Middle frontal gyrus (tissue), 1 donor: ENCODE measurements around the gene BTG4.

ENCODE experiments used
- DNase-seq: peaks from one replicate; pipeline ENCODE4 v3.0.0-alpha.2; 2015; ENCODE audit warnings: low spot score; ENCODE audit errors: extremely low spot score

The BTG4 gene

DNA sequence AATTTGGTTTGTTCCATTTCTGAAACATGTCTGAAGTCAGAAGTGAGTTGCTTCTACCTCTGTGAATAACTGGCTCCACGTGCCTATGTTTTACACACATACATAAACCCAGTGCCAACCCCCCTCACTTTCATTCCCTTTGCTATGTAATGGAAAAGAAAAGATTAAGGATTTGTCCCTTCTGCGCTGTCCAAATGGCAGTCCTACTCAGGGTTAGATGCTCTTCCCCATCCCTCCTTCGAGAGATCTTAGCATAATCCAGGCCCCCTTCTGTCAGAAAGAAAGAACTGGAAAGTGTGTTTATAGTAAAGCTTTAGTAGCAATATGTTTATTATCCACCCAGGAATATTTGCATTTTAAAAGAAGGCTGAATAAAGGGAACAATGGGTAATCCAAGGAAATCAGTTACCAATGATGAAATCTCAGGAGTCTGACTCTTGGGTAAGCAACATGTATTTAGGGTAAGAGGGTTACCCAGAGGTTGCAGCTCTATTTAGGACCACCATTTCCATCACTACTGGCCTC is 25.2 kb upstream of the BTG4 start:
- no peak for DNase-seq

DNA sequence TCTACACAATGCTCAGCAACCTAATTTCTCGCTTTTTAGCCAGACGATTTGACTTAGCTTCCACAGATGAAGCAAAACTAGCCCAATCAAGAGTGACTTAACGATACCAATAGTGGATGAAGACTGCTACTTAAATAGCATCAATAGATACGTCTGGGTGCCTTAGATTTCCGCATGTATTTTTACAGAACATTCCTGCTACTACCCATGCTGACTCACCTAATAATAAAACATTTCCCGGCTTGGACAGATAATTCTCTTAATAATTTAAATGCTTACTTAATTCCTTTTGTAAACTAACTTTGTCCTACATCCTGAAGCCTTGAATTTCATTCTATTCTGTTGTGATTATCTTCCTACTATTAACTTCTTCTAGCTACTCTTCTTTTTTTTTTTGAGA is 23.1 kb upstream of the BTG4 start:
- DNase-seq, result no peak

DNA sequence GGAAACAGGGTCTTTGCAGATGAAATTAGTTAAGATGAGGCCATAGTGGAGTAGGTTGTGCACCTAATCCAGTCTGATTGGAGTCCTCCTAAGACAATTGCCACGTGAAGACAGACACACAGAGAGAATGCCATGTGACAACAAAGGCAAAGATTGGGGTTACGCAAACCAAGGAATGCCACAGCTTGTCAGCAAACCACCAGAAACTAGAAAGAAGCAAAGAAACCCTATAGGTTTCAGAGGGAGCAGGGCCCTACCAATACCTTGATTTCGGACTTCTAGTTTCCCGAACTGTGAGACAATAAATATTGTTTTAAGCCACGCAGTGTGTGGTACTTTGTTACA is 20.2 kb upstream of the BTG4 start:
- DNase-seq, result no peak

DNA sequence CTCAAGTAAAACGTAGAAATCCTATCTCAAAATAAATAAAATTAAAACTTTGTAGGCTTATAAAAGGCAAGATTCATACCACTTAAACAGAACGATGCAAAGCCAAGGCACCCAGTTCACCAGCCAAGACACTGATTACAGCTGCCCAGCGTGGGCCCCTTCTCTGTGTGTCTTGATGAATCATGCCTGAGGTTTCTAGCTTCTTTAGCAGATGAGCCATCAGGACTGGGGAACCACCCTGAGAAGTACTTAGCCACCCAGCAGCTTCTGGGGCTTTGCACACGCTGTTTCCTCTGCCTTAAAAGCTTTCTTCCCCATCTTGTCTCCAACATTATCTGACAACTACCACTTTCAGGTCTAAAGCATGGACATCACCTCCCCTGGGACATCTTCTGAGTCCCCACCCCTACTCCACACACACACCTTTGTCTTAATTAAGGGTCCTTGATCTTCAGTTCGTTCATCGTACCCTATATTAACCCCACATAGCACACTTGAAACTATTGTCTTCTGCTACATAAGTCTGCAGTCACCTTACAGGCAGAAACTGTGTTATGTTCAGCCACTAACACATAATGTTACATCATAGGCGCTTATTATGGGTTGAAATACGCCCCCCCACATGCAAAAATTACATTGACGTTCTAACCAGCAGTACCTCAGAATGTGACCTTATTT is 19.6 kb upstream of the BTG4 start:
- DNase-seq, result no peak

DNA sequence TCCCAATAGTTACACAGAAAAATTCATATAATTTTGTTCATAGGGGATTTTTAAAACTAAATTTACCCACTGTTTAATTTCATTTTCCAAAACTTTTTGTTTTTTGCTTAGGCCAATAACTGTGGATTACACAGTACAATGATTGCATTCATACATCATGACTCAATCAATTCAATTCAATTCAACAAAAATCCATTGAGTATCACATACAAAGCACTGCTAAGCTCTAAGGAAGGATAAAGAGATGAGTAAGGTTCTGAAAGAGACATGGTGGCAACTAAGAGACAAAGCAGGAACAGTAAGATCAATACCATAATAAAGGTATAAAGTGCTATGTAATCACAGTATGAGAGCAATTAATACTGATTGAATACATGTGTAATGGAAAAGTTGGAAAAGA is 18.9 kb upstream of the BTG4 start:
- DNase-seq, result no peak

DNA sequence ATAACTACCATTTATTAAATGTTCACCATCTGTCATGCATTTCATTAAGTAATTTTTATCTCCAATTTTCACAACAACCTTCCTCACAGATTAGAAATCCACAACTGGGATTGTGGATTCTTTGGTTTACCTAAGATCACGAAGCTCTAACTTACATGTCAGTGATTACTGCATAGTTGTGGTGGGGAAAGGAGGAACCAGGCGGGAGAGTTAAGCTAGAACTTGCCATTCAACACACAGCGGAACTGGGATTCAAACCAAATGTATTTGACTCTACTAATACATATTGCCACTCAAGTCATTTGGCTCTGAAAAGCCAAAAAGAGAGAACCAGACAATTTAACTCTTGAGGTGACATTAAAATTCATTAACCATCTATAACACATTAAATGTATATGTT is 17.9 kb upstream of the BTG4 start:
- no peak for DNase-seq

DNA sequence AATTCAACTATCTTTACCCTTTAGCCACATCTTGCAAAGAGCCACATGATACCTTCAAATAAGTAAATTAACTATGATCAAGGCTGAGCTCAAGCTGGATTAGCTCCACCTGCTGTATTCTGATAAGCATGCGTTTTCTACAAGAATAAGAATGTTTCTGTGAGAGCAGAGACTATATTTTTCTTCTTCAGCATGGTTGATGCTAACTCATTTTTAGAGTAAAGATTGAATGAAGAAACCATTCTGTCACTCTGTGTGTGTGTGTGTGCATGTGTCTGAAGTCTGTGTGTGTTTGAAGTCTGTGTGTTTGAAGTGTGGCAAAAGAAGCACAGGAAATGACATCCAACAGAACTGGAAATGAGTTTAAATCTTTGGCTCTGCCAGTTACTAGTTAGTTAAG is 16.4 kb upstream of the BTG4 start:
- DNase-seq, result no peak

DNA sequence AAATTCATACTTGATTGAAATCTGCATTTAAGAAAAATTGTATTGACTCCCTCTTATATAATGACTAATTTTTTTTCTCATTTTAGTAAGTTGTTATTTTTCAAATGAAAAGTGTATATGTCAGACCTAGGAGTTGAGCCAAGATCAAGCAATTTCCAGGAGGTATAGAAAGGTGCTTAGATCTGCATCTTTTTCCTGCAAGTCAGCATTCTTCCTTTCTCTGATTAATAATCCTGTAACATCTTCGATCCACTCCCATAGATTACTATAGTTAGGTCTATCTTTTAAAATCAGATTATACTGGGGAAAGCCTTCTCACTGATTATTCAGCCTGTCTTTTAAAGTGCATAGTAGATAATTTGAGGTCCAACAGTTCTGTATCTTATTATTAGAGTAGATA is 15.1 kb upstream of the BTG4 start:
- no peak for DNase-seq

DNA sequence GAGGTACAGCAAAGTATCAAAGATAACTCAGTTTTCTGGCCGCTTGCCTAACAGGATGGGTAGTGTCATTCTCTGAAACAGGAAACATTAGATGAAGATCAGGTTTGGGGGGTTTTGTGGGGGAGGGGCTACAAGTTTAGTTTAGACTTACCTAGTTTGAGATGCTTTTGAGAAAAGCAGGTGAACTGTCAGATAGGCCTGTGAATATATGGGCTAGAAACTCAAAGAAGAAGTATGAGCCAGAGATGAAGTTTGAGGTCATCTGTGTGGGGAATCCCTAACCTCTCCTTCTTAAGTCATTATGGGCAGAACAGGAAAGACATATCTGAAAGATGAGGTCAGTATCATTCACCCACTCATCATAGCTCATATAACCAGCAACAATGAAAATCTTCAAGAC is 14.3 kb upstream of the BTG4 start:
- no peak for DNase-seq

DNA sequence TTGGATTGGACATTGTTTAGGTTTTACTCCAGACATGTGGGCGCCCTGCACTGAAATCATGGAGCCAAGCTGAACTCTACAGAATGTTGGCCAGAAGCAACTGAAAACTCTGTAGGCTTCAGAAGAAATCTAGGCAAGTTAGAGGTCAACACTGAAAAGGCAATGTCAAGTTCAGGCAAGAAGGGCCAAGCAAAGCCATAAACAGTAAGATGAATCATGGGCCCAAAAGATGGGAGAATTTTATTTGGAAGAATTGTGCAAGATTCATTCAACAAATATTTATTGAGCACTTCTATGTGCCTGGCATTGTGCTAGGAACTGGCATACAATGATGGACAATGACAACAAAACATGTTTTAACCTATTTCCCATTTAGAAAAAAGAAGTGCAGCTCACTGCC is 13.3 kb upstream of the BTG4 start:
- DNase-seq, result no peak

DNA sequence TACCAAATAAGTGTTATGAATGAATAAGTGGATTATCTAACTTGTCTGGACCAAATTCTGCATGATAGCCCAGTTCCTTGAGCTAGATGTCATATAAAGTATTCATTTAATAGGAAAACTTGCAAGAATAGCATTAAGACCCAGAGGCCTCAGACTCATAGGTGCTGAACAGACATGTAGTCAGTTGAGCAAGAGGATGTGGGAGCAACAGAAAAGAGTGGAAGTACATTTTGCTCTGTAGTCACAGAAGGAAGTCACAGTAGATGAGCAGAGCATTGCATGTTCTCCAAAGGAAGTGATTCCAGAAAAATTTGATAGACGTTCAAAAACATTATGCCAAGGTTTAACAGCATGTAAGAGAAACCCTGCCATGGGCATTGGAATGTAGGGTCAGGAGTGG is 11.9 kb upstream of the BTG4 start:
- DNase-seq, result no peak

DNA sequence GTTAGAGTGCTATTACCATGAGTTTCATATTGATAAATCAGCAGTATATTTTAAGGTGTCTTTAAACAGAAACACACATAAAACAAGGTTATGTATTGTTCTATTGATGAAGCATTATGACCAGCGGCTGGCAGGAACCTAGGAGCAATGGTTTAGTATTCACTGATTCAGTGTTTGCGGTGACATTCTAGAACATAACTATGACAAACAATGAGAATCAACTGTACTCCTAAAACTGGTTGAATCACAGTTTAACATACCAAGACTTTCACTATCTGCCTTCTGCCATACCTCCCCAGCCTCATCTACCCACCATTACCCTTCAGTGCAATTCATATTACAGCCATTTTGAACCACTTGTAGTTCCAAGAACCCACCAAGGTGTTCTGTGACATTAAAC is 11.2 kb upstream of the BTG4 start:
- DNase-seq, result no peak

DNA sequence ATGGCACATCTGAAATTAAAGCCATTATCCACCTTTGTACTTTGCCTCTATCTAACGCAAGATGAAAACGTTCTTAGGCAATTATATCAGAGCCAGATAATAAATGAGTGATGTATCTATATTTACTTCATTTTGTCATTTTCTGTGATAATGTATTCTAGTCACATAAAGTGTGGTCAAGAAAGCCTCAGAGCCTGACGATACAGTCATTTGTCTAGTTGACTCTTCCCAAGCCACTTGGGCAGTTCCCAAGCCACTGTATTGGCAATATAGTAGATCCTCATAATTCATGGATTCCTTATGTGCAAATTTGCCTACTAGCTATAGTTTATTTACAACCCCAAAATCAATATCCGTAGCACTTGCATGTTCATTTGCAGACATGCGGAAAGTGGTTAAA is 10.2 kb upstream of the BTG4 start:
- no peak for DNase-seq

DNA sequence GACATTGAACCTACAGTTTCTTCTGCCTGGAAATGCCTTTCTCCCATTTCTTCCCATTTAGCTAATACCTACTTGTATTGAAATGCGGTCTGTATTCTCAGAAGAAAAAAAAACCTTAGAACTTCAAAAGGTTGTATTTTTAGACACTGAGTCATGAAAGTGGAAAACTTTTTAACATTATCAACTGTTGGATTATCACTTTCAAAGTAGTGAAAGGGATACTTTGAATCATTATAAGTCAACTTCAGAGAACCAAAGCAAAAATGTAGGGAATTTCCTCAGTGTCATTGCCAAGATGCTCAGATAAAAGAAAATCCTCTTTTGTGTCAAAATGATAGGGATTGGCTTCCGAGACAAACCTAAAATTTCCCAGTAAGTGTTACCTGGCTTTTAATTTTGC is 8.9 kb upstream of the BTG4 start:
- no peak for DNase-seq

DNA sequence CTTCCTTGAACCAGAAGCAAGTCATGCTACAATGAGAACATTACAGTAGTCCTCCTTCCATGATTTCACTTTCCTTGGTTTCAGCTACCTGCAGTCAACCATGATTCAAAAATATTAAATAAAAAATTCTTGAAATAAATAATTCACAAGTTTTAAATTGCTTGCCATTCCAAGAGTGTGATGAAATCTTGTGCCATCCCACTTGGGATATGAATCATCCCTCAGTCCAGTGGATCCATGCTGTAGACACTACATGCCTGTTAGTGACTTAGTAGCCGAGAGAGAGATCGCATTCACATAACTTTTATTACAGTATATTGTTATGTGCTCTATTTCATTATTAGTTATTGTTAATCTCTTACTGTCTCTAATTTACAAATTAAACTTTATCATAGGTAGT is 8.4 kb upstream of the BTG4 start:
- DNase-seq, result no peak

DNA sequence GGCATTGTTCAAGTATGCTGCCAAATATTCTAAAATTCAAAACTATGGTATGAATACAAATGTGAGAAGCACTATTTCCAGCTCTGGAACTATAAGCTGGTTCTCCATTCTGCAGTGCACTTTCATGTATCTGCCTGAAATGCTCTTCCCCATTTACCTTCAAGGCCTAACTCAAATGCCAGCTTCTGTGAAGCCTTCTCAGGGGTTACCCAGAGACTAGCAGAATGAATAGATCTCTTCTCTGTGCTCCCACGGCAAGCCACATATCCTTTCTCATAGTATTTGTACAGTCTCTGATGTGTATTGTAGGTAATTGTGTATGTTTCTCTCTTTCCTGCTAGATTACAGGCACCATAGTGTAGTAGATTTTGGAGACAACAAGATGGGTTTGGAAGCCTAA is 6.5 kb upstream of the BTG4 start:
- no peak for DNase-seq

DNA sequence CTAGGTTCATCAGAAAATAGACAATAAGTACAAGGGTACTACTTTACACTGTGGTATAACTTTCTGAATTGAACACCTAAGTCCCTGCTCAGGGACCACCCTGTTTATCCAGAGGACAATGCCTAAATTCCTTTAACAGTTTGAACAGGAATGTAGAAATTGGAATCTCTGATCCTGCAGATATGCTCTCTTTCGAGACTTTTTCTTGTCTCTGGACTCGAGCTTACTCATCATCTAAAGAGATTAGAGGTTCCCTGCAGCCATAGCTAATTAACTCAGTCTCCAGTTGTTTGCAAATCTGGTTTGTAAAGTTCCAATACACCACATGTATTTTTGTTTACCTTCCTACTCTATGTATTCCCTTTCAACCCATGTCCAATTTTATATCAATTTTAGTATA is 3.4 kb upstream of the BTG4 start:
- DNase-seq, result no peak

DNA sequence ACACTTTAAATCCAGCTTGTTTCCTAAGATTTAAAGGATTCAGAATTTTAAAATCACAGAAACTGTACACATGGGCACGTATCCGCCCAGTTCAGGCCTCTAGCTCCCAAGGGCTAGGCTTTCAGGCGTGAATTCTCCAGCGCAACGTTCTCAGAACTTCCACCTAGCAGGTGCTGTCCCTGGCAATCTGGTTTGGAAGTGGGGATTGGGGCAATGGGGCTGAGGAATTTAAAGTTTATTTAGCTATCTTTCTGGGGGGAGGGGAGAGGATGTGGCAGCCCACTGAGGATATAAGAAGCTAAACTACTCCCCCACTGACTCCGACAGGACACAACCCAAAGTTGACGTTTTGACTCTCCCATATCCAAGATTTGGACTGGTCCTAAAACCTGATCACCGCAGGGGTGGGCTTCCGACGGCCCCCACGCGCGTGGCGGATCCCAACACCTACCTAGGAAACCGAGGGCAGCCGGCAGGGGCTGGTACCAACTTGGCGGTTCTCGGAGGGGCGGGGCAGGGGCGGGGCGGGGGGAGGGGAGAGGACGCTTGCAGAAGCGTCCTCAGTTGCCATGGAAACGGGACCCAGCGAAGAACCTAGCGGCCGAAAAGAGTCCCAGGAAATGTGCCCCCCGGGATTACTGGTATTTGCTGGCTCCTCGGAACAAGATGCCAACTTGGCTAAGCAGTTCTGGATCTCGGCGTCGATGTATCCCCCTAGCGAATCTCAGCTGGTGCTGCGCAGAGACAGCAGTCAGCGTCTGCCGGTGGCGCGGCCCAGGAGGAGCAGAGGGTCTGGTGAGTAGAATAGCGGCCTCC is 2.2 kb upstream of the BTG4 start, which contains the start of gene HOATZ:
HOATZ (plus strand) TSS at position 563 of the 816 bp plus-strand sequence; CDS start at position 570, 7 bp downstream.
- no peak for DNase-seq

DNA sequence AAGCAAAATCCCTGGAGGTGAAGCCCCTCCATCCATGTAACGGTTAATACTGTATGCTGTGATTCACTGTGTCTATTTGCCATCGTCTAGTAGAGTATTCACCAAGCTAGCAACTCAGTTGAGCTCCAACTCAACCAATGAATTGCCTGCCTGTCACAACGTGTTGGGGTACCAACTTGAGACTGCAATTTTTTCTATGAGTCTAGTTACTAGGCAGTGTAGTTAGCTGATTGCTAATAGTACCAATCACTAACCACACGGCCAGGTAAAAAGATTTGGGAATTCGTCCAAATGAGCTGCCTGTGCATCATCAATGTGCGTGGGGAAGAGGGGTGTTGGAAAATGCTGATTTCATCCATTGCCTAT is 1.0 kb upstream of the BTG4 start:
- no peak for DNase-seq

DNA sequence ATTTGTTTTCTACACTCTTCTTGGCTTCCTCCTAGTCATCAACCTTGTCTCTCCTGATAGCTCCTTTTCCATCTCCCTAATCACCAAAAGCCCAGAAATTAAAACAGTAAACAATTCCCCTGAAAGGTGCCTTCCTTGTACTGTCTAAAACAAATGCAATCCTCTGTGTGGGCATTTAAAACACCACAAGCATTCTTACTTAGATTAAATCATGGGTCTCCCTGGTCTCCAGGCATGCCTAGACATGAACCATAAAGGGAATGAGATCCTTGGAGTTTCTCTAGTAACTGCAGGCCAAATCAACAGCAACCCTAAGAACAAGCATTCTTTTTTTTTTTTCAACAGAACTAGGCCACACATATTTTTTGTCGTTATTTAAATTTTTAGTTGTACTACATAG is 1.9 kb downstream of the BTG4 start:
- DNase-seq, result no peak

DNA sequence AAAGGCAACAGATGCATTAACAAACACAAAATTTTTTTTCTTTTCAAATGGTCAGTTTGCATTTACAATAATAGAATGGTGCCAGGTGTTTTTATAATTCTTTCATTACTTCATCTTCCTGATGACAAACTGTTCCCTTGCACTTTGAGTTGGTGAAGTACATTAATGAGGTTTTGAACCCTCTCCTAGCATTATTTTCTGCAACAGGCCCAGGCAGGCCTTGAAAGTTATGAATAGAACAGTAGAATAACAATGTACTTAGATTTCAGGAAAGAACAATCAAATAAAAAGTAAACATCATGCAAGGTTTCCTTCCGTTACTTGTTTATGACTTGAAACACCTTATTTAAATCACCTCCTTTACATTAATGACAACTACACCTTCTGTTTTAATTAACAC is 9.6 kb downstream of the BTG4 start:
- no peak for DNase-seq

DNA sequence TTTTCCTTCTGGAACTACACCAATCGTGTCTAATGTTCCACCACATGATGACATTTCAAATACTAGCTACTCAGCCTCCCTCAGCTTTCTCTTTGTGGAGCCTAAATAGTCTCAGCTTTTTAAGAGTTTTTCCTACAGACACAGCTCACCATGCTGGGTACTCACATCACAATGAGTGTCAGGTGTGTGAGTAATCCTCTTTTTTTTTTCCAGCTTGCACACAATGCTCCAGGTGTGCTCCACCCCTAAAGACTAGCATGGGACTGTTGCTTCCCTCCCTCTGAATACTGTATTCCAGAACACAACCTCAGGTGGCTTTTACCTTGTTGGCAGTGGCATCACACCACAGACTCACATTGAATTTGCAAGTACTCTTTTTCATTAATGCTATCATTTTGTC is 11.7 kb downstream of the BTG4 start:
- no peak for DNase-seq

DNA sequence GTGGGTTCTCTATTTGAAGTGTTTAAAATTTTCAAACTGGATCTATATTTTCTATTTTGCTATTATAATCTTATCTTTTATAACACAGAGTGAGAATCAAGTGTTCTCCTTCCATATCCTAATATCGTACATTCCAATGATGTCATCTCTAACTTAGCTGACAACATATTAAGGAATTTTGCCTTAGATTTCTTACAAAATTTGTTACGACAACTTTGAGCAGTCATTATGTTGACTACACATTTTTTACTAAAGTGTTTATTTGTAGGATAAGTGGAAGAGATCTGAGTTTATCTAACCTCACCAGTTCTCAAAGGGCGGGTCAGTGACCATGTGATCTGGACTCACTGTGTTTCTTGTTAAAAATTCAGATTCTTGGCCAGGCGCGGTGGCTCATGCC is 12.7 kb downstream of the BTG4 start:
- no peak for DNase-seq
